OCI-LY3 (cell line): ENCODE results near the gene VAV3.

Source experiments
- EZH2phosphoT487 ChIP-seq: fragments of 200-600 bp; shearing (Covaris generic); IDR thresholded peaks from 2 replicates; pipeline ENCODE4 v1.6.1; 2018; ENCODE audit warnings: antibody characterized with exemption, mixed run types, low read depth
- TF ChIP-seq, protein P1 (sequence below): fragments of 200-600, 300-600 bp; sonication (generic); IDR thresholded peaks from 2 replicates; pipeline ENCODE4 v1.5.1; 2014; ENCODE audit warnings: antibody characterized with exemption, low read length, low read depth

DNA sequence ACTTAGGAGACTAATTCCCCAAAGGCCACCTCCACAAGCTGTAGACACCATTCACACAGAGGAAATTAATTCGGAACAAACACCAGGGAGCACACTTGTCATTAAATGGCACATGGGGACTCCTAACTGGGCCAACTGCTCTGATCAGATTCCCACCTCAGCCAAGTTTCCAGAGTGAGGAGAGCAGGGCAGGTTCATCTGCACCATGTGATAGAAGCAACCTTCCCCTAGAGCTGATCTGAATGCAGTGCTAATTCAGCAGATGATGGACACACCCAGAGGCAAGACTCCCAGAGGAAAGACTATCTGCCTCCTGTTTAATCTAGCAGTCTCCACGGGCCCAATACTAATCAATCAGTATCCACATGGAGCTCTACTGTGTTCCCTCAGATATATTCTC, 147.0 kb downstream of the VAV3 start:
- TF ChIP-seq, protein P1, sequence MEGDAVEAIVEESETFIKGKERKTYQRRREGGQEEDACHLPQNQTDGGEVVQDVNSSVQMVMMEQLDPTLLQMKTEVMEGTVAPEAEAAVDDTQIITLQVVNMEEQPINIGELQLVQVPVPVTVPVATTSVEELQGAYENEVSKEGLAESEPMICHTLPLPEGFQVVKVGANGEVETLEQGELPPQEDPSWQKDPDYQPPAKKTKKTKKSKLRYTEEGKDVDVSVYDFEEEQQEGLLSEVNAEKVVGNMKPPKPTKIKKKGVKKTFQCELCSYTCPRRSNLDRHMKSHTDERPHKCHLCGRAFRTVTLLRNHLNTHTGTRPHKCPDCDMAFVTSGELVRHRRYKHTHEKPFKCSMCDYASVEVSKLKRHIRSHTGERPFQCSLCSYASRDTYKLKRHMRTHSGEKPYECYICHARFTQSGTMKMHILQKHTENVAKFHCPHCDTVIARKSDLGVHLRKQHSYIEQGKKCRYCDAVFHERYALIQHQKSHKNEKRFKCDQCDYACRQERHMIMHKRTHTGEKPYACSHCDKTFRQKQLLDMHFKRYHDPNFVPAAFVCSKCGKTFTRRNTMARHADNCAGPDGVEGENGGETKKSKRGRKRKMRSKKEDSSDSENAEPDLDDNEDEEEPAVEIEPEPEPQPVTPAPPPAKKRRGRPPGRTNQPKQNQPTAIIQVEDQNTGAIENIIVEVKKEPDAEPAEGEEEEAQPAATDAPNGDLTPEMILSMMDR = no peak
- TF ChIP-seq EZH2phosphoT487 = no peak
